Heart left ventricle (tissue), 16 donors: Measurements from ENCODE around the gene POLR2B. TPM values are rescaled to one million over a fixed set of nuclear protein-coding genes. Genes with fewer than 3 reads are reported as not detected.
"Not testable (repeated sequence)": the region's sequence is repeated elsewhere in the genome, so short reads cannot be mapped to it uniquely, and the experiment has no call there.

Experiments
- ATAC-seq, 4 donors: fragments of 200-7000 bp; cut with Tn5 transposase; one replicate each; pipeline ENCODE4 v1.9.1; 2020 to 2022; ENCODE audit warnings: moderate library complexity in 4 of 4, mild to moderate bottlenecking in 3 of 4, moderate number of reproducible peaks in 1 of 4
- DNase-seq, 5 donors: peaks; one replicate each; pipeline ENCODE4 v3.0.0-alpha.2; 2020
- H3K27ac ChIP-seq, 12 donors: fragments of 200-600 bp; sonication (generic) in 4 of 12; one replicate each; pipeline versions ENCODE4 v1.5.0 to v1.8.0; 2016 to 2022; ENCODE audit warnings: mild to moderate bottlenecking in 2 of 12
- H3K27me3 ChIP-seq, 9 donors: fragments of 200-600 bp; sonication (generic) in 2 of 9; one replicate each; pipeline versions ENCODE4 v1.5.1 to v1.8.0; 2016 to 2022; ENCODE audit warnings: mild to moderate bottlenecking in 3 of 9
- H3K36me3 ChIP-seq, 9 donors: fragments of 200-600 bp; sonication (generic) in 2 of 9; one replicate each; pipeline versions ENCODE4 v1.5.0 to v1.8.0; 2018 to 2022; ENCODE audit warnings: mild to moderate bottlenecking in 2 of 9
- H3K4me1 ChIP-seq, 12 donors: fragments of 200-600 bp; sonication (generic) in 4 of 12; one replicate each; pipeline versions ENCODE4 v1.5.0 to v1.8.0; 2016 to 2022; ENCODE audit warnings: mild to moderate bottlenecking in 3 of 12
- H3K4me3 ChIP-seq, 12 donors: fragments of 200-600 bp; sonication (generic) in 4 of 12; one replicate each; pipeline versions ENCODE4 v1.5.0 to v1.8.0; 2017 to 2022; ENCODE audit warnings: mild to moderate bottlenecking in 9 of 12, moderate library complexity in 4 of 12
- H3K9me3 ChIP-seq, 12 donors: fragments of 200-600 bp; sonication (generic) in 4 of 12; one replicate each; pipeline versions ENCODE4 v1.5.0 to v1.8.0; 2016 to 2022; ENCODE audit warnings: mild to moderate bottlenecking in 1 of 12
- CTCF ChIP-seq, 12 donors: fragments of 200-600 bp; sonication (generic) in 4 of 12; IDR thresholded peaks; one replicate each; pipeline versions ENCODE4 v1.5.0 to v1.8.0; 2018 to 2022; ENCODE audit warnings: antibody characterized with exemption in 12 of 12, mild to moderate bottlenecking in 5 of 12
- POLR2A ChIP-seq, 2 donors: fragments of 450-650 bp; IDR thresholded peaks; one replicate each; pipeline ENCODE4 v1.6.1; 2017; ENCODE audit warnings: antibody characterized with exemption in 2 of 2, mild to moderate bottlenecking in 2 of 2, moderate library complexity in 2 of 2
- WGBS, 4 donors: extraction: QIAGEN DNeasy Blood & Tissue Kit in 2 of 4; methylation state at CpG; one replicate each; pipeline versions ENCODE4 v1.1.5 to v1.1.7; 2013 to 2018; 5-methylcytosine and 5-hydroxymethylcytosine counted together
- intact Hi-C, 10 donors: fragments of 100-400 bp; cut with DNase I; formaldehyde crosslinking; loops; one replicate each; pipeline versions ENCODE4 v1.11.1 to v1.14.2; 2022
- polyA plus RNA-seq, 2 donors: library from polyadenylated mRNA; stranded (reverse); fragments of 200-250 nt; gene quantifications; one replicate each; pipeline ENCODE4 v1.2.3, GENCODE V29; 2013
- total RNA-seq, 9 donors: library from RNA; depleted of rRNA in 2 of 9; stranded (reverse); fragments of >200 nt in 2 of 9; fragmentation: NEBNext Ultra II Directional in 3 of 9; extraction: Animal tissue kit (Norgen Biotek cat#: 25700) in 3 of 9; gene quantifications; one replicate each; pipeline versions ENCODE4 v1.1.0 to v1.2.4, GENCODE V29; 2016 to 2023
- donor health status: ischemic (EF 13 %, LVEDD 7.1; RV severe dilation, severe dysfunction).
- donor health status: healthy with polysubstance abuse.
- donor health status: DM: no; HTN: yes; CAD: no.
- donor health status: DM: no; HTN: no; CAD: no.
- donor health status: ischemic (EF 25% LVEDD 6.9; RV normal size, moderate dysfunction).
- donor health status: ischemic (EF 25% LVEDD 5.7; RV mildly dilated, moderate dysfunction).
- donor health status: healthy.
- donor health status: DM: yes; HTN: yes; CAD: no.
- donor health status: ischemic (EF 35%, LVEDD 5.7; RV mildly dilated, moderate dysfunction).
- donor health status: nonischemic (EF 11% LVEDD 7.7; RV severe dilation, severe dysfunction).
- donor health status: DM: yes; HTN: yes; CAD: no.
- donor health status: PGD.
- donor health status: ischemic (EF 29% LVEDD 5.4; RV normal size, mild dysfunction).
- donor health status: nonischemic (EF 23%, LVEDD 6.1; RV moderate dilation, normal function).

POLR2B gene
- total and polyA plus RNA-seq, 11 donors: 19.4 to 87.0 (median 73.0) TPM

- peak overlapping the region in 11 of 12 donors; percentile 31 to 75 (median 61) for H3K27ac ChIP-seq
- DNase-seq (no peak), ATAC-seq (no peak)
- peaks cover 0 to 11% (median 0%) of the 10 kb centered on the region in 9 donors for H3K36me3 ChIP-seq
- TF ChIP-seq CTCF (IDR thresholded peaks at IDR 0.05) (no peak), POLR2A (IDR thresholded peaks at IDR 0.05) (no peak)
- H3K9me3 ChIP-seq: no peaks in the 10 kb centered on the region
- 71 to 85% (median 79%) methylated on average over 2 of the region's 2 CpGs for WGBS, 4 donors
- H3K27me3 ChIP-seq: no peaks in the 10 kb centered on the region
- intact Hi-C loops: no loop called here
- no peak overlapping the region for H3K4me3 ChIP-seq
- H3K4me1 ChIP-seq: peaks cover 10 to 96% (median 74%) of the 10 kb centered on the region in 12 donors
Measured at GRCh38 chr4:57051524-57051923, 72.8 kb downstream of the POLR2B start.

GRCh38 chr4:57053508-57053907 lies 74.8 kb downstream of the POLR2B start:
- Histone ChIP-seq H3K4me1 (peaks cover 10 to 98% (median 81%) of the 10 kb centered on the region in 12 donors), H3K36me3 (peaks cover 0 to 5% (median 0%) of the 10 kb centered on the region in 9 donors), H3K27ac (peak overlapping the region in 11 of 12 donors; percentile 5 to 76 (median 39)), H3K27me3 (no peaks in the 10 kb centered on the region), H3K4me3 (no peak overlapping the region), H3K9me3 (no peaks in the 10 kb centered on the region)
- DNase-seq (no peak), ATAC-seq (peak in 2 of 4 donors; percentile 12 to 30)
- intact Hi-C loops: no loop called here
- TF ChIP-seq POLR2A (IDR thresholded peaks at IDR 0.05) (no peak), CTCF (IDR thresholded peaks at IDR 0.05) (no peak)
- WGBS, 4 donors: 47 to 66% (median 63%) methylated on average over 5 of the region's 5 CpGs

- TF ChIP-seq CTCF (IDR thresholded peaks at IDR 0.05) (no peak), POLR2A (IDR thresholded peaks at IDR 0.05) (no peak)
- peak overlapping the region in 2 of 12 donors; percentile 12 to 16 for H3K4me3 ChIP-seq
Measured at GRCh38 chr4:57055886-57056285, 77.2 kb downstream of the POLR2B start.

DNA sequence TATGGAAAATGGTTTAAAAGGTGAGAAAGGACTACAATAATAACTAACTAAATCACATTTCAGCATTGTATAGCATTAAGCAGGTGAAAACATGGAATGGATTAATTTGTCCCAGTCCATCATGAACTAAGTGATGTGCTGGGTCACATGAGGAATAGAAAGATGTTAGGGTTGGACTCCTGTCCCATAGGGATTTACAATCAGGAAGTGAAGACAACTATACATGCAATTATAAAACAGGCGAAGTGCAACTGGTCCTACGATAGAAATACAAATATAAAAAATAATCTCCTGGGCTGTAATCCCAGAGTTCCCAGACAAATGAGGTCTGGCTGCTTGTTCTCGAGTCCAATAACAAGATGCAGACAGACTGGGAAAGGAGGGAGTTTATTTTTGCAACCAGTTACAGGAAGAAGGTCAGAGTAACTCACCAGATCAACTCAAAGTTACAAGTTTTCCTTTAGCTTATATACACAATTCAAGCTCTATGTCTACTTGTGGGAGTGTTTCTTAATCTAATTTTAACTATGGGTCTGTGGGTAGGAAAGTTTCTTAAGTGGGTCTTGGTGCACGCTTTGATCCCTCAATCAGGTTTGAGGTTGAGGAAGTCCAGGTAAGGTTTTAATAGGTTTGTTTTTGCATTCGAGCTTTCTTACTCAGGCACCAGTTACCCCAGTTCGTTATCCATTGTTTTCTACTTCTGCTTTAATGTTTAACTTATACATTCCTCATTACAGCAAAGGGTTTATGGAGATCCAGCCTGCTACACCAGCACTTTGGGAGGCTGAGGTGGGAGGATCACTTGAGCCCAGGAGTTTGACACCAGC lies 81.4 kb downstream of the POLR2B start:
- Histone ChIP-seq H3K27me3 (no peaks in the 10 kb centered on the region), H3K4me3 (no peak overlapping the region), H3K27ac (peak overlapping the region in 11 of 12 donors; percentile 8 to 81 (median 69)), H3K9me3 (no peaks in the 10 kb centered on the region), H3K4me1 (peaks cover 15 to 96% (median 80%) of the 10 kb centered on the region in 12 donors), H3K36me3 (peaks cover 0 to 6% (median 1%) of the 10 kb centered on the region in 9 donors)
- no peak for TF ChIP-seq CTCF (IDR thresholded peaks at IDR 0.05)
- TF ChIP-seq POLR2A (IDR thresholded peaks at IDR 0.05): no peak
- DNase-seq: no peak
- no peak for ATAC-seq
- WGBS, 4 donors: 46 to 59% (median 52%) methylated on average over 6 of the region's 6 CpGs
- intact Hi-C loops: loop anchor here in 2 of 10 donors (5.0 kb wide), 2 partner anchors 42 to 52 kb away; partner anchors contain the start of gene IGFBP7 (in 1 of the 2)

More at GRCh38 chr4:57055886-57056285, 77.2 kb downstream of the POLR2B start:
- peaks cover 10 to 94% (median 72%) of the 10 kb centered on the region in 12 donors for H3K4me1 ChIP-seq
- ATAC-seq (peak; percentile 45 to 78 (median 58)), DNase-seq (peak in 4 of 5 donors; percentile 44 to 65 (median 56))
- intact Hi-C loops: loop anchor here in 2 of 10 donors (5.0 kb wide), 2 partner anchors 46 to 56 kb away; partner anchors contain the start of gene IGFBP7 (in 1 of the 2)
- no peaks in the 10 kb centered on the region for H3K27me3 ChIP-seq
- H3K36me3 ChIP-seq: peaks cover 0 to 11% (median 3%) of the 10 kb centered on the region in 9 donors
- no peaks in the 10 kb centered on the region for H3K9me3 ChIP-seq
- WGBS, 4 donors: 42 to 57% (median 54%) methylated on average over 14 of the region's 14 CpGs
- H3K27ac ChIP-seq: peak overlapping the region; percentile 7 to 82 (median 68)

DNA sequence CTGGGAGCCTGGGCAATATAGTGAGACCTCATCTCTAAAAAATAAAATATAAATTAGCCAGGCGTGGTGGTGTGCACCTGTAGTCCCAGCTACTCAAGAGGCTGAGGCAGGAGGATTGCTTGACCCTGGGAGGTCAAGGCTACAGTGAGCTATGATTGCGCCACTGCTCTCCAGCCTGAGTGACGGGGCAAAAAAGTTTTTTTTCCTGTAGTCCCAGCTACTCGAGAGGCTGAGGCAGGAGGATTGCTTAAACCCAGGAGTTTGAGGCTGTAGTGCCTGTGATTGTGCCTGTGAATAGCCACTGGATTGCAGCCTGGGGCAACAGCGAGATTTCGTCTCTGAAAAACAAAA lies 82.0 kb downstream of the POLR2B start:
- ATAC-seq, H3K27me3 ChIP-seq, intact Hi-C loops, H3K4me3 ChIP-seq, H3K36me3 ChIP-seq, H3K9me3 ChIP-seq, DNase-seq: not testable (repeated sequence)
- peak overlapping the region in 11 of 12 donors; percentile 8 to 81 (median 69) for H3K27ac ChIP-seq
- 81 to 84% (median 82%) methylated on average over 6 of the region's 6 CpGs for WGBS, 4 donors
- peaks cover 15 to 96% (median 80%) of the 10 kb centered on the region in 12 donors for H3K4me1 ChIP-seq
